Measurements from ENCODE around the gene PLEKHH1. TPM values are rescaled to one million over a fixed set of nuclear protein-coding genes. Genes with fewer than 3 reads are reported as not detected.
"Not testable (repeated sequence)": the region's sequence is repeated elsewhere in the genome, so short reads cannot be mapped to it uniquely, and the experiment has no call there.

The PLEKHH1 gene
- total and polyA plus RNA-seq, 7 donors, result 1.1 to 4.5 (median 2.5) TPM

DNA sequence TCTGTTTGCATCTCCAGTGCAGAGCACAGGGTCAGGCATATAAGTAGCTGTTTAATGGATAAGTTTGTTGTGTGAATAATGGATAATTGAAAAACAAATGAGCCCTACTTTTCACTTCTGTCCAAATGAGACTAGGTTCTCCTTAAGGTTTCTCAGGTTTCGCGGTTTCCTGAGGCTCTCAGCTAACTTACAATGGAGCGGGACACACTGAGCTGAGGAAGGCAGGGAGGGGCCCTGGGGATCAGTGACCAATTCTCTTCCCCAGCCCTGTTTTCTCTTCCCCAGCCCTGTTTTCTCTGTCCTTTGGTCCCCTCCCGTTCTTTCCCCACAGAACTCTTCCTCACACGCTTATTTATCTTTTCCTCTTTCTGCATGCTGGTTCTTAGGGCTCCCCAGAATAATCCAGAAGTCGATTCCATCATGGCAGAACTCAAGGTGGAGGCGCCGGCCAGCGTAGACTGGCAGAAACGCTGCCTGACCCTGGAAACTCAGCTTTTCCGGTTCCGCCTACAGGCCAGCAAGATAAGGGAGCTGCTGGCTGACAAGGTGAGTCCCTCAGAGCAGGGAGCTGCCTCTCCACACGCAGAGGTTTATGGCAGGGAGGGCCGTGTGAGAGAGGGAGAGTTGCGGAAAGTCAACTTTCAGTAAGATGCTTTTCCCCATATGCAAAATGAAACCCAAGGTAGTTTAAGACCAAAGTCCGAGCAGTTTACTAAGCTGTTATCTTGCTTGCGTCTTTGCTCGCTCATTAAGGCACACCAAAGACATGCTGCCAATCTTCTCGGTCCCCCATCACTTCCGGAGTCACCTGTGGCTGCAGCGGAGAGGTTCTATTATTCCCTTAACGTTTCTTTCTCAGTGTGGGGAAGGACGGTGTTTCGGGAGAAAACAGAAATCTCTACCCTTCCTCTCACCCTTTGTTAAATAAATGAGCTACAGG lies 8.6 kb downstream of the PLEKHH1 start:
- ATAC-seq (no peak), DNase-seq (no peak)
- H3K9me3 ChIP-seq, result no peaks in the 10 kb centered on the region
- no peak overlapping the region for H3K4me3 ChIP-seq
- WGBS, 3 donors, result 65 to 75% (median 70%) methylated on average over 24 of the region's 24 CpGs
- TF ChIP-seq, protein P1, sequence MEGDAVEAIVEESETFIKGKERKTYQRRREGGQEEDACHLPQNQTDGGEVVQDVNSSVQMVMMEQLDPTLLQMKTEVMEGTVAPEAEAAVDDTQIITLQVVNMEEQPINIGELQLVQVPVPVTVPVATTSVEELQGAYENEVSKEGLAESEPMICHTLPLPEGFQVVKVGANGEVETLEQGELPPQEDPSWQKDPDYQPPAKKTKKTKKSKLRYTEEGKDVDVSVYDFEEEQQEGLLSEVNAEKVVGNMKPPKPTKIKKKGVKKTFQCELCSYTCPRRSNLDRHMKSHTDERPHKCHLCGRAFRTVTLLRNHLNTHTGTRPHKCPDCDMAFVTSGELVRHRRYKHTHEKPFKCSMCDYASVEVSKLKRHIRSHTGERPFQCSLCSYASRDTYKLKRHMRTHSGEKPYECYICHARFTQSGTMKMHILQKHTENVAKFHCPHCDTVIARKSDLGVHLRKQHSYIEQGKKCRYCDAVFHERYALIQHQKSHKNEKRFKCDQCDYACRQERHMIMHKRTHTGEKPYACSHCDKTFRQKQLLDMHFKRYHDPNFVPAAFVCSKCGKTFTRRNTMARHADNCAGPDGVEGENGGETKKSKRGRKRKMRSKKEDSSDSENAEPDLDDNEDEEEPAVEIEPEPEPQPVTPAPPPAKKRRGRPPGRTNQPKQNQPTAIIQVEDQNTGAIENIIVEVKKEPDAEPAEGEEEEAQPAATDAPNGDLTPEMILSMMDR (IDR thresholded peaks at IDR 0.05), result no peak
- H3K27me3 ChIP-seq (ENCODE audit: insufficient read depth in 3 of 3, low read length in 2 of 3), result no peaks in the 10 kb centered on the region
- no peaks in the 10 kb centered on the region for H3K36me3 ChIP-seq (ENCODE audit: insufficient read depth in 1 of 2, low read depth in 1 of 2)
- no peak overlapping the region for H3K27ac ChIP-seq
- intact Hi-C loops (cut with DNase I), result no loop called here
- peaks cover 14% of the 10 kb centered on the region for H3K4me1 ChIP-seq

DNA sequence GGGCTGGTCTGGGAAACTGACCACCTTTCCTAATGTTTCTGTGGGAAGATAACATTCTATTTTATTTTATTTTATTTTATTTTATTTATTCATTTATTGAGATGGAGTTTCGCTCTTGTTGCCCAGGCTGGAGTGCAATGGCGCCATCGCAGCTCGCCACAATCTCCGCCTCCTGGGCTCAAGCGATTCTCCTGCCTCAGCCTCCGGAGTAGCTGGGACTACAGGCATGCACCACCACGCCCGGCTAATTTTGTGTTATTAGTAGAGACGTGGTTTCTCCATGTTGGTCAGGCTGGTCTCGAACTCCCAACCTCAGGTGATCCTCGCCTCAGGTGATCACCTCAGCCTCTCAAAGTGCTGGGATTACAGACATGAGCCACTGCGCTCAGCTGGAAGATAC lies 9.5 kb downstream of the PLEKHH1 start:
- peaks cover 14% of the 10 kb centered on the region for H3K4me1 ChIP-seq
- H3K27ac ChIP-seq; ATAC-seq; H3K4me3 ChIP-seq; DNase-seq; H3K36me3 ChIP-seq (ENCODE audit: insufficient read depth in 1 of 2, low read depth in 1 of 2); intact Hi-C loops (cut with DNase I); H3K9me3 ChIP-seq; H3K27me3 ChIP-seq (ENCODE audit: insufficient read depth in 3 of 3, low read length in 2 of 3): not testable (repeated sequence)
- 93 to 95% (median 94%) methylated on average over 13 of the region's 13 CpGs for WGBS, 3 donors

DNA sequence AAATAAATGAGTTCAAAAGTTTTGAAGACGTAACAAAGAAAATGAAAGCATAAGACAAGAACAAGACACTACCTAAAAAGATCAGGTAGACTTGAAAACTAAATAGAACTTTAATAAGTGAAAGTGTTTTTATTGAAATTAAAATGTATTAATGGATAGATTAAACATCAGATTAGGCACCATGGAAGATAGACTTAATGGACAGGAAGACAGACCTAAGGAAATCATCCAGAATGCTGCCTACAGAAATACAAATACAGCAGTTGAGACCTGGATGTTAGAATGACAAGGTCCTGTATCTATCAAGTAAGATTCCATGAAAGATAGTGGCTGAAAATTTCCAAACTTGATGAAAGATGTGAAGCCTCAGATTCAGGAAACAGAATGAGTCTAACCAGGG lies 11.5 kb downstream of the PLEKHH1 start:
- Histone ChIP-seq H3K27ac (no peak overlapping the region), H3K27me3 (ENCODE audit: insufficient read depth in 3 of 3, low read length in 2 of 3) (no peaks in the 10 kb centered on the region), H3K4me1 (no peaks in the 10 kb centered on the region), H3K36me3 (ENCODE audit: insufficient read depth in 1 of 2, low read depth in 1 of 2) (no peaks in the 10 kb centered on the region), H3K9me3 (no peaks in the 10 kb centered on the region), H3K4me3 (no peak overlapping the region)
- WGBS, 3 donors, result 99 to 100% (median 100%) methylated on average over 1 of the region's 1 CpG
- ATAC-seq, result no peak
- no peak for DNase-seq
- intact Hi-C loops (cut with DNase I), result no loop called here
- TF ChIP-seq, protein P1 (IDR thresholded peaks at IDR 0.05), result no peak

DNA sequence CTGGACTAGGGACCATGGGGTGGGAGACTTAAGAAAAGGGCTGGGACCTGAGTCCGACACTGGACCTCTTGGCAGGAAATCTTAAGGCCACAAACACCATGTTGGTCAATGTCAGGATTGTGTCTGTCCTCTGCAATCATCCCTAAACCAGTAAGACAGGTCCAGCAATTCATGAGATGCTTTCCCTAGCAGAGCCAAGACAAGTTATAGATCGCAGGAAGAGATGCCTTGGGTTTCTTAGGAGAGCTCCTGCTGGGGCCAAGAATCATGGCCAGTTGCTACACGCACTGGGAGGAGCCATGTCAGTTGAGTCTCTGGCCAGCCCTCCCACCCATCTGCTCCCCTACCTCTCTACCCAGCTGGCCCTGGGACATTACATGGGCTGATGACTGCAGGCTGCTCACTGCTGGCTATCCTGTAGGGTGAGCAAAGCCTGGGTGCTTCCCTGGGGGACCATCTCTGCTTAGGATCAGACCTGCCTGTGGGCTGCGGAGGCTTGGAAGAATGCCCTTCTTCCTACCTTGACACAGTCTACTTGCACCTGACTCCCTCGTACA lies 14.2 kb downstream of the PLEKHH1 start:
- H3K36me3 ChIP-seq (ENCODE audit: insufficient read depth in 1 of 2, low read depth in 1 of 2), result no peaks in the 10 kb centered on the region
- no peak overlapping the region for H3K27ac ChIP-seq
- H3K4me1 ChIP-seq, result peaks cover 5% of the 10 kb centered on the region
- DNase-seq (no peak), ATAC-seq (no peak)
- no peaks in the 10 kb centered on the region for H3K27me3 ChIP-seq (ENCODE audit: insufficient read depth in 3 of 3, low read length in 2 of 3)
- WGBS, 3 donors, result 87 to 95% (median 91%) methylated on average over 5 of the region's 5 CpGs
- intact Hi-C loops (cut with DNase I), result no loop called here
- TF ChIP-seq, protein P1 (IDR thresholded peaks at IDR 0.05), result no peak
- H3K9me3 ChIP-seq, result no peaks in the 10 kb centered on the region
- no peak overlapping the region for H3K4me3 ChIP-seq

DNA sequence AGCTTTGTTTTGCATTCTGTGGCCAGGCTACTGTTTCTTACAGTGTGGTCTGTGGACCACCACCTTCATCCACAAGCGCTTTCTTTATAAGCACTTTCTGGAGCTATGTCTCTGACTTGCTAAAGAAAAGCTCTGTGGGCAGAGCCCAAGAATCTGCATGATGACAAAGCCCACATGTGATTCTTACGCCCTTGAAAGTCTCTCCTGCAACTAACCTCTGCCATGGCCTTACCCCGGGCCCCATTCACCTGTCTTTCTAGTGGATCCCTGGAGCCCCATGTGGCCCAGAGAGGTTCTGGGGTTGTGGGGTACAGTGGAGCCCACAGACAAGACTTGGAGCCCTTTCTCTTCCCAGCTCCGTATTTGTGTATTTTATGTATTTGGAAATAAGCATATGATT lies 16.6 kb downstream of the PLEKHH1 start:
- Histone ChIP-seq H3K36me3 (ENCODE audit: insufficient read depth in 1 of 2, low read depth in 1 of 2) (no peaks in the 10 kb centered on the region), H3K27me3 (ENCODE audit: insufficient read depth in 3 of 3, low read length in 2 of 3) (no peaks in the 10 kb centered on the region), H3K9me3 (no peaks in the 10 kb centered on the region), H3K4me3 (no peak overlapping the region), H3K4me1 (peaks cover 5% of the 10 kb centered on the region), H3K27ac (no peak overlapping the region)
- TF ChIP-seq, protein P1 (IDR thresholded peaks at IDR 0.05), result no peak
- WGBS, 3 donors, result 90 to 97% (median 92%) methylated on average over 4 of the region's 4 CpGs
- intact Hi-C loops (cut with DNase I), result no loop called here
- DNase-seq (no peak), ATAC-seq (no peak)
